ENCODE results near the gene N4BP2L2.

GRCh38 chr13:32454886-32455593 is 83.6 kb downstream of the N4BP2L2 start:
- TF ChIP-seq GATA2 (IDR thresholded peaks at IDR 0.05; ENCODE audit: low read depth, low read length) (no peak), GATA3 (IDR thresholded peaks at IDR 0.05; ENCODE audit: low read depth, low read length) (no peak)

Measured in SH-SY5Y (cell line).